Keratinocyte (primary cell): ENCODE results near the gene GFY. TPM values are rescaled to one million over a fixed set of nuclear protein-coding genes. Genes with fewer than 3 reads are reported as not detected.

Experiments used
- DNase-seq: peaks from one replicate; pipeline ENCODE4 v3.0.0-alpha.2; 2011; ENCODE audit warnings: low read depth, missing footprints, low spot score
- FAIRE-seq: peaks from 2 replicates; lab custom pipeline; 2011; peaks lifted over from hg19 to GRCh38; lab: Jason Lieb, UNC
- H2AFZ ChIP-seq: 2 replicates; pipeline ENCODE4 v1.6.0; 2012; ENCODE audit warnings: low read length, control low read depth, inconsistent platforms; ENCODE audit not compliant: control insufficient read depth
- H3K27ac ChIP-seq: 2 replicates; pipeline ENCODE4 v1.5.1; 2011; ENCODE audit warnings: low read length; ENCODE audit not compliant: control insufficient read depth, insufficient read depth
- H3K27me3 ChIP-seq: 3 replicates; pipeline ENCODE4 v1.6.0; 2011; ENCODE audit warnings: low read length; ENCODE audit not compliant: control insufficient read depth, insufficient read depth; ENCODE audit errors: extremely low read depth
- H3K36me3 ChIP-seq, 2 experiments: 2 replicates in 1 of 2; 3 replicates in 1 of 2; pipeline ENCODE4 v1.5.1; 2011; ENCODE audit warnings: low read length in 2 of 2, mild to moderate bottlenecking in 1 of 2; ENCODE audit not compliant: control insufficient read depth in 2 of 2, insufficient read depth in 2 of 2; ENCODE audit errors: extremely low read depth in 1 of 2
- H3K4me1 ChIP-seq: 3 replicates; pipeline ENCODE4 v1.5.1; 2011; ENCODE audit warnings: low read length; ENCODE audit not compliant: control insufficient read depth, insufficient read depth; ENCODE audit errors: extremely low read depth
- H3K4me2 ChIP-seq: 3 replicates; pipeline ENCODE4 v1.6.0; 2011; ENCODE audit warnings: low read depth, low read length; ENCODE audit not compliant: control insufficient read depth, insufficient read depth; ENCODE audit errors: extremely low read depth
- H3K4me3 ChIP-seq, 3 experiments: fragments of 200-600 bp in 1 of 3; sonication (generic) in 1 of 3; 2 replicates in 2 of 3; 3 replicates in 1 of 3; pipeline ENCODE4 v1.5.1; 2011 to 2016; ENCODE audit warnings: low read length in 3 of 3, mild to moderate bottlenecking in 3 of 3, control low read depth in 2 of 3, inconsistent platforms in 1 of 3, low read depth in 1 of 3, mixed read lengths in 1 of 3, mixed run types in 1 of 3, moderate library complexity in 1 of 3; ENCODE audit not compliant: control insufficient read depth in 2 of 3, insufficient read depth in 2 of 3; ENCODE audit errors: extremely low read depth in 1 of 3
- H3K79me2 ChIP-seq: 2 replicates; pipeline ENCODE4 v1.6.0; 2012; ENCODE audit warnings: low read length; ENCODE audit not compliant: control insufficient read depth, insufficient read depth
- H3K9ac ChIP-seq: 3 replicates; pipeline ENCODE4 v1.6.0; 2011; ENCODE audit warnings: low read length; ENCODE audit not compliant: control insufficient read depth, insufficient read depth; ENCODE audit errors: extremely low read depth
- H3K9me1 ChIP-seq: 3 replicates; pipeline ENCODE4 v1.6.0; 2011; ENCODE audit warnings: low read length; ENCODE audit not compliant: control insufficient read depth, insufficient read depth; ENCODE audit errors: extremely low read depth
- H3K9me3 ChIP-seq: 2 replicates; pipeline ENCODE4 v1.5.1; 2012; ENCODE audit warnings: low read depth, low read length; ENCODE audit not compliant: control insufficient read depth
- H4K20me1 ChIP-seq: 3 replicates; pipeline ENCODE4 v1.6.0; 2011; ENCODE audit warnings: low read length; ENCODE audit not compliant: control insufficient read depth, insufficient read depth; ENCODE audit errors: extremely low read depth
- CTCF ChIP-seq, 3 experiments: IDR thresholded peaks in 1 of 3; conservative IDR thresholded peaks in 1 of 3; optimal IDR thresholded peaks in 1 of 3; 2 replicates in 2 of 3; 3 replicates in 1 of 3; pipeline versions ENCODE3 to v1.5.1; 2011; ENCODE audit warnings: low read length in 3 of 3, mild to moderate bottlenecking in 3 of 3, moderate library complexity in 2 of 3, control low read depth in 1 of 3, inconsistent platforms in 1 of 3; ENCODE audit not compliant: insufficient read depth in 2 of 3; ENCODE audit errors: extremely low read depth in 1 of 3
- EZH2 ChIP-seq: IDR thresholded peaks from one replicate; pipeline ENCODE4 v1.6.1; 2012; ENCODE audit warnings: inconsistent platforms, mild to moderate bottlenecking, low read length, moderate library complexity
- dilution Hi-C: fragments of 300-500 bp; cut with MboI; formaldehyde crosslinking; loops from one replicate; pipeline ENCODE4 v1.7.0; 2020; ENCODE audit warnings: low sequenced_read_pairs; ENCODE audit not compliant: extremely low pct_ligation_motif_present
- polyA plus RNA-seq, 5 experiments: library from polyadenylated mRNA; depleted of rRNA in 3 of 5; stranded (reverse) in 3 of 5; stranded (forward) in 1 of 5; unstranded in 1 of 5; fragments of >200 nt; gene quantifications; 1 replicate in 1 of 5; 2 replicates in 3 of 5; 3 replicates in 1 of 5; pipeline versions ENCODE4 v1.2.1 to v1.2.3, GENCODE V29; 2011 to 2012; ENCODE audit warnings: missing spikeins in 2 of 5, low read depth in 1 of 5, low replicate concordance in 1 of 5

GFY gene
- polyA plus RNA-seq, 1 donor (not counting 4 experiments of a cell fraction or from before 2014, with no cell fraction given) = not detected

DNA sequence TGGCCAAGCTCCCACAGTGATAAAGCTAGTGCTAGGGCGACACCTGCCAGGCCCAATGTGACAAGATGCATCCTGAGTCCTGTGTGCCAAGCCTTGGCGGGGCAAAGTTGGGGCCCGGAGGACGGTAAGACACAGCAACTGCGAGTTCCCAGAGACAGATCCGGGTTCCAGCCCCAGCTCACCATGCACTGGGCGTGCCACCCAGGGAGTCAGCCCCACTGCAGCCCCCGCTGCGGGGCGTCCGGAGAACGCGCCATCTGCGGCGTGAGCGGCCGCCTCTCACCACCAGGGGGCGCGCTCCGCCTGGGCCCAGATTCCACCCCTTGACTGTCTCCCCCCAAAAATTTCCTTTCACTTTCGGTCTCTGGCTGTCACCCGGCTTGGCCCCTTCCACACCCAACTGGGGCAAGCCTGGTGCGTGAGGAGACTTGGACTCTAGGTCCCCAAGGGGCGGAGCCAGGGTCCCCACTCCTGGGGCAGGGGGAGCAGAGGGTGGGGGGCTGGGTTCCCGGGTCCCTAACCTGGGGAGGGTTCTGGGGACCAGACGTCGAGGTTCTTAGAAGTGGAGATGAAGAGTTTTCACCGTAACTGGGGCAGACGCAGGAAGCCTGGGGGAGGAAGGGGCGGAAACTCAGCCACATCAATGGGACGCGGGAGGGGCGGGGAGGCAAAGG lies 48.8 kb downstream of the GFY start, which contains the start of gene FLT3LG:
FLT3LG (plus strand) TSS at position 348 of the 674 bp plus-strand sequence. CDS start 425 bp downstream, outside the sequence.
- Histone ChIP-seq H3K79me2 (no peaks in the 10 kb centered on the region), H2AFZ (peak within 1 kb of the TSS; percentile 81), H3K9me3 (no peaks in the 10 kb centered on the region), H3K27me3 (peaks cover 4% of the 10 kb centered on the region), H3K9ac (peak within 1 kb of the TSS; percentile 69), H3K27ac (no peak within 1 kb of the TSS), H3K9me1 (no peaks in the 10 kb centered on the region), H3K4me1 (peaks cover 6% of the 10 kb centered on the region), H3K4me2 (peak within 1 kb of the TSS; percentile 74), H4K20me1 (no peaks in the 10 kb centered on the region), H3K4me3 (peak within 1 kb of the TSS; percentile 43 to 99 (median 66)), H3K36me3 (no peaks in the 10 kb centered on the region)
- dilution Hi-C loops = no loop called here
- DNase-seq (no peak), FAIRE-seq (no peak)
- TF ChIP-seq EZH2 (no peak), CTCF (optimal IDR thresholded peaks at IDR 0.05 in 1 of 3, IDR thresholded peaks at IDR 0.05 in 1 of 3, conservative IDR thresholded peaks at IDR 0.05 in 1 of 3; ENCODE audit: extremely low read depth in 1 of 3, insufficient read depth in 2 of 3, low read length in 3 of 3) (peak; percentile 83 to 100 (median 88))

DNA sequence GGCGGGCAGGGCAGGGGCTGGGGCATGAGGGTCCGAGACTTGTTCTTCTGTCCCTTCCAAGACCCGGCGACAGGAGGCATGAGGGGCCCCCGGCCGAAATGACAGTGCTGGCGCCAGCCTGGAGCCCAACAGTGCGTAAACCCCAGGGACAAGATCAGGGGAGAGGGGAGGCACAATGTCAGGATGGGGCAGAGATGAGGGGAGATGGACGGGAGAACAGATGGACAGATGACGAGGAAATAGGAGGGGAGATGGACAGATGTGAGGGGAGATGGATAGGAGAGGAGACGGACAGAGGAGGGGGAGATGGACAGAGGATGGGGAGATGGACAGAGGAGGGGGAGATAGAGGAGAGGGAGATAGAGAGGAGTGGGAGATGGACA lies 49.3 kb downstream of the GFY start:
- H4K20me1 ChIP-seq = no peaks in the 10 kb centered on the region
- DNase-seq = no peak
- peaks cover 4% of the 10 kb centered on the region for H3K27me3 ChIP-seq
- H2AFZ ChIP-seq = peak overlapping the region; percentile 81
- H3K79me2 ChIP-seq = no peaks in the 10 kb centered on the region
- no peaks in the 10 kb centered on the region for H3K9me3 ChIP-seq
- H3K4me2 ChIP-seq = peak overlapping the region; percentile 74
- dilution Hi-C loops = no loop called here
- TF ChIP-seq EZH2 = no peak
- TF ChIP-seq CTCF (optimal IDR thresholded peaks at IDR 0.05 in 1 of 3, IDR thresholded peaks at IDR 0.05 in 1 of 3, conservative IDR thresholded peaks at IDR 0.05 in 1 of 3; ENCODE audit: extremely low read depth in 1 of 3, insufficient read depth in 2 of 3, low read length in 3 of 3) = no peak
- H3K4me3 ChIP-seq = peak overlapping the region; percentile 43 to 99 (median 66)
- peak overlapping the region; percentile 69 for H3K9ac ChIP-seq
- FAIRE-seq = no peak
- H3K9me1 ChIP-seq = no peaks in the 10 kb centered on the region
- H3K27ac ChIP-seq = no peak overlapping the region
- H3K4me1 ChIP-seq = peaks cover 4% of the 10 kb centered on the region
- no peaks in the 10 kb centered on the region for H3K36me3 ChIP-seq
